Activated CD8-positive, alpha-beta T cell treated with anti-CD3 and anti-CD28 coated beads, Interleukin-2, amount 10 ng/mL, durations not matched to agents 7 days and 5 days (primary cell): ENCODE results near the gene SRGN. TPM values are rescaled to one million over a fixed set of nuclear protein-coding genes. Genes with fewer than 3 reads are reported as not detected.
"Not testable (repeated sequence)": the region's sequence is repeated elsewhere in the genome, so short reads cannot be mapped to it uniquely, and the experiment has no call there.

Experiments used
- ATAC-seq: fragments of 150-1000 bp; cut with Tn5 transposase; one replicate; pipeline ENCODE4 v1.10.0; 2021; ENCODE audit warnings: moderate library complexity
- CTCF ChIA-PET: fragments of 350-600 bp; sonication (Branson Sonifier 250); formaldehyde crosslinking; loops from one replicate; lab custom pipeline; 2021; ENCODE audit warnings: antibody characterized with exemption; lab: Charles Lee
- POLR2A ChIA-PET: fragments of 350-600 bp; sonication (Branson Sonifier 250); formaldehyde crosslinking; loops from one replicate; lab custom pipeline; 2021; ENCODE audit warnings: antibody characterized with exemption; lab: Charles Lee
- DNase-seq: peaks from one replicate; pipeline ENCODE4 v3.0.0-alpha.2; 2020
- H3K27ac Mint-ChIP-seq: one replicate; pipeline ENCODE4 v1.8.0; 2021; ENCODE audit warnings: mild to moderate bottlenecking, mixed read lengths
- H3K27me3 Mint-ChIP-seq: one replicate; pipeline ENCODE4 v1.8.0; 2021; ENCODE audit warnings: low read depth, mixed read lengths
- H3K36me3 Mint-ChIP-seq: one replicate; pipeline ENCODE4 v1.8.0; 2021; ENCODE audit warnings: low read depth, mixed read lengths
- H3K4me1 Mint-ChIP-seq: one replicate; pipeline ENCODE4 v1.8.0; 2021; ENCODE audit warnings: low read depth, mixed read lengths
- H3K4me3 Mint-ChIP-seq: one replicate; pipeline ENCODE4 v1.8.0; 2021; ENCODE audit warnings: mild to moderate bottlenecking, mixed read lengths
- H3K9me3 Mint-ChIP-seq: one replicate; pipeline ENCODE4 v1.8.0; 2022; ENCODE audit warnings: mixed read lengths; ENCODE audit not compliant: insufficient read depth
- total RNA-seq, 2 experiments: library from RNA; stranded (reverse); gene quantifications; one replicate each; pipeline ENCODE4 v1.2.3, GENCODE V29; 2021

SRGN gene
- total RNA-seq, 2 experiments from 2014 or later, result 166 to 168 TPM

DNA sequence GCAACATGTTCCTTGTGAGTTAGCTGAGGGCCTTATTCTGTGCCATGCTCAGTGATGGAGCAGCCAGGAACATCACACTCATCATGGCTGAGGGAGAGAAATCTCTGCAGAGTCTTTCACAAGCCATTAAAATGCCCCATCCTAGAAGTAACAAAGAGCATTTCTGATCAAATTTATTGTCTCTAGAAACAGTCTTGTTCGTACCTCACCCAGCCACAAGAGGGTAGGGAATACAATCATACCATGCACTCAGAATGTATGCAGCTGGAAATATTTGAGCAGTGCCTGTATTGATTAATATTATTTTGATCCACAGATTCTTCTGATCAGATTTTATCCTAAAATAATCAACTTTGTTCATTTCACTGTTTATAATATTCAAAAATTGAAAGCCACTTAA, 53.4 kb downstream of the SRGN start:
- DNase-seq, result no peak
- H3K36me3 Mint-ChIP-seq, result peaks cover 25% of the 10 kb centered on the region
- peaks cover 3% of the 10 kb centered on the region for H3K4me1 Mint-ChIP-seq
- ChIA-PET POLR2A (no interaction called here), CTCF (interaction anchor here (1.4 kb wide), 1 partner anchor 30 kb away, joined by 3 read pairs; no protein-coding TSS in a partner anchor)
- H3K27ac Mint-ChIP-seq, result no peak overlapping the region
- no peaks in the 10 kb centered on the region for H3K9me3 Mint-ChIP-seq
- no peak for ATAC-seq
- H3K27me3 Mint-ChIP-seq, result no peaks in the 10 kb centered on the region
- no peak overlapping the region for H3K4me3 Mint-ChIP-seq

DNA sequence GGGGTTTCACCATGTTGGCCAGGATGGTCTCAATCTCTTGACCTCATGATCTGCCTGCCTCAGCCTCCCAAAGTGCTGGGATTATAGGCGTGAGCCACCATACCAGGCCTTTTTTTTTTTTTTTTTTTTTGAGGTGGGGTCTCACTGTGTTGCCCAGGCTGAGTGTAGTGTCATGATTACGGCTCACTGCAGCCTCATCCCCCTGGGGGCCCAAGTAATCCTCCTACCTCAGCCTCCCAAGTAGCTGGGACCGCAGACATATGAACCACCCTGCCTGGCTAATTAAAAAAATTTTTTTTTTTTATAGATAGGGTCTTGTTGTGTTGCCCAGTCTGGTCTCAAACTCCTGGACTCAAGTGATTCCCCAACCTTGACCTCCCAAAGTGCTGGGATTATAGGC, 54.2 kb downstream of the SRGN start:
- POLR2A ChIA-PET, DNase-seq, H3K4me1 Mint-ChIP-seq, H3K27ac Mint-ChIP-seq, H3K27me3 Mint-ChIP-seq, ATAC-seq, H3K9me3 Mint-ChIP-seq, H3K4me3 Mint-ChIP-seq: not testable (repeated sequence)
- H3K36me3 Mint-ChIP-seq, result peaks cover 26% of the 10 kb centered on the region
- CTCF ChIA-PET, result interaction anchor here (1.0 kb wide), 2 partner anchors 9 to 161 kb away, joined by 3 to 4 read pairs; no protein-coding TSS in a partner anchor

DNA sequence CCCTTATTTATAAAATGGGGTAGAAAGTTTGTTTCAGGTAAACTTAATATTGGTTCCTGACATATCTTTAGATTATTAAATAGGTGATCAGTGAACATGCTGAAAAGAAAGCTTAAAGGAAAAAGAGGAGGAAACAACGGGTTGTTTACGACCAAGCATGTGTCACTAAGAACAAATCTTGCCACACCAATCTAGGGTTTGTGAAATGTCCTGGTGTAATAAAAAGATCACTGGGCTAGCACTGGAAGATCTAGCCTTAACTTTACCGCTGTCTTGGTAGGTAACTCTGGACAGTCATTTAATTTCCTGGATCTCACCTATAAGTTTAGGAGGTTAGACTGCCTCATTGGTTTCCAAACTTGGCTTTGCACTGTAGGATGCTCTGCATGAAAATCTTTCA, 55.1 kb downstream of the SRGN start:
- DNase-seq (no peak), ATAC-seq (no peak)
- Mint-ChIP-seq H3K4me1 (peaks cover 11% of the 10 kb centered on the region), H3K27me3 (no peaks in the 10 kb centered on the region), H3K4me3 (no peak overlapping the region), H3K36me3 (peaks cover 21% of the 10 kb centered on the region), H3K27ac (no peak overlapping the region), H3K9me3 (no peaks in the 10 kb centered on the region)
- ChIA-PET CTCF (interaction anchor here (1.0 kb wide), 2 partner anchors 10 to 162 kb away, joined by 3 to 4 read pairs; no protein-coding TSS in a partner anchor), POLR2A (no interaction called here)

DNA sequence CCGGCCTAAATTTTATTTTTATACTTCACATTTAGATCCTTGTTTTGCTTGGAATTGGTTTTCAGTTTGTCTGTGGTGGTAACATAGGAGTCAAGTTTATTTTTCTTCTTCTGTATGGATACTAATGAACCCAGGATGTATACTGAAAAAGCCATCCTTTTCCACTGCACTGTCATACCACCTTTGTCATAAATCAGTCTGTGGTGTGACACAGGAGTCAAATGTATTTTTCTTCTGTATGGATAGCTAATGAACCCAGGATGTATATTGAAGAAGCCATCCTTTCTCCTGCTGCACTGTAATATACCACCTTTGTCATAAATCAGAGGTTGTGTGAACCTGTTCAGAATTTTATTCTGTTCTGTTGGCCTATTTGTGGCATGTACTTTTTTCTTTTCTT, 57.4 kb downstream of the SRGN start:
- no peaks in the 10 kb centered on the region for H3K9me3 Mint-ChIP-seq
- no peak for DNase-seq
- H3K27me3 Mint-ChIP-seq, result no peaks in the 10 kb centered on the region
- H3K4me3 Mint-ChIP-seq, result no peak overlapping the region
- H3K27ac Mint-ChIP-seq, result no peak overlapping the region
- POLR2A ChIA-PET, result no interaction called here
- peaks cover 26% of the 10 kb centered on the region for H3K36me3 Mint-ChIP-seq
- no peak for ATAC-seq
- CTCF ChIA-PET, result no interaction called here
- peaks cover 20% of the 10 kb centered on the region for H3K4me1 Mint-ChIP-seq

DNA sequence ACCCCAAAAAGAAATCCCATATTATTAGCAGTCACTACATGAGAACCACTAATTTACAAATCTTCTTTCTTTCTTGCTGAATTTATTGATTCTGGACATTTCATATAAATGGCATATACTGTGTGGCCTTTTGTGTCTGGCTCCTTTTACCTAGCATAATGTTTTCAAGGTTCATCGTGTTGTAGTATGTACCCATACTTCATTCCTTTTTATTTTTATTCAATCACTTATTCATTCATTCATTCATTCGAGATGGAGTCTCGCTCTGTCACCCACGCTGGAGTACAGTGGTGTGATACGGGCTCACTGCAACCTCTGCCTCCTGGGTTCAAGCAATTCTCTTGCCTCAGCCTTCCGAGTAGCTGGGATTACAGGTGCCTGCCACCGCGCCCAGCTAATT, 58.0 kb downstream of the SRGN start:
- ATAC-seq (no peak), DNase-seq (no peak)
- Mint-ChIP-seq H3K9me3 (no peaks in the 10 kb centered on the region), H3K36me3 (peaks cover 26% of the 10 kb centered on the region), H3K27me3 (no peaks in the 10 kb centered on the region), H3K27ac (no peak overlapping the region), H3K4me3 (no peak overlapping the region), H3K4me1 (peaks cover 20% of the 10 kb centered on the region)
- CTCF ChIA-PET, result no interaction called here
- POLR2A ChIA-PET, result no interaction called here

DNA sequence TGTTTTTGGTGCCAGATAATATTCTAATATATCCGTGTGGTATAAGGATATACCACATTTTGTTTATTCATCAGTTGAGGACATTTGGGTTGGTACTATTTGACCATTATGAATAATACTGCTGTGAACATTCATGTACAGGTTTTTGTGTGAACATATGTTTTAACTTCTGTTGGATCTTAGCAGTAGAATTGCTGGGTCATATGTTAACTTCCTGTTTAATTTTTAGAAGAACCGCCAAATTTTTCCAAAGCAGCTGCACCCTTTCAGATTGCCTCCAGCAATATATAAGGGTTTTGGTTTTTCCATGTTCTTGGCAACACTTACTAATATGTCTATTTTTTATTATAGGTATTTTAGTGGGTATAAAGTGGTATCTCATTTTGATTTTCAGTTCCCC, 58.9 kb downstream of the SRGN start:
- DNase-seq (no peak), ATAC-seq (no peak)
- POLR2A ChIA-PET, result no interaction called here
- Mint-ChIP-seq H3K4me3 (no peak overlapping the region), H3K36me3 (peaks cover 24% of the 10 kb centered on the region), H3K4me1 (peaks cover 20% of the 10 kb centered on the region), H3K27ac (no peak overlapping the region), H3K9me3 (no peaks in the 10 kb centered on the region), H3K27me3 (no peaks in the 10 kb centered on the region)
- CTCF ChIA-PET, result interaction anchor here (1.2 kb wide), 1 partner anchor 246 kb away, joined by 3 read pairs; no protein-coding TSS in a partner anchor

DNA sequence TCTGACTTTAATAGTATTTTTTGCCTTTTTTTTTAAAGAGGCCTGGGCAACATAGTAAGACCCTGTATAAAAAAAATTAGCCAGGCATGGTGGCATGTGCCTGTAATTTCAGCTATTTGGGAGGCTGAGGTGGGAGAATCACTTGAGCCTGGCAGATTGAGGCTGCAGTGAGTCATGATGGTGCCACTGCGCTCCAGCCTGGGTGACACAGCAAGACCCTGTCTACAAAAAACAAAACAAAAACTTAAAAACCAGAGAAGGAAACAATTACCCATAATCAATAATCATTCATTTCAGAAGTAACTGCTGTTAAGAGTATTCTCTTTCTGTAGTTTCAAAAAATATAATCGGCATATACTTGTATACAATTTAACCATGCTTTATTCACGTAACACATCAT, 64.1 kb downstream of the SRGN start:
- POLR2A ChIA-PET, result no interaction called here
- Mint-ChIP-seq H3K4me1 (peaks cover 12% of the 10 kb centered on the region), H3K27me3 (no peaks in the 10 kb centered on the region), H3K9me3 (no peaks in the 10 kb centered on the region), H3K27ac (no peak overlapping the region), H3K36me3 (peaks cover 15% of the 10 kb centered on the region), H3K4me3 (no peak overlapping the region)
- no peak for ATAC-seq
- DNase-seq, result no peak
- CTCF ChIA-PET, result no interaction called here

DNA sequence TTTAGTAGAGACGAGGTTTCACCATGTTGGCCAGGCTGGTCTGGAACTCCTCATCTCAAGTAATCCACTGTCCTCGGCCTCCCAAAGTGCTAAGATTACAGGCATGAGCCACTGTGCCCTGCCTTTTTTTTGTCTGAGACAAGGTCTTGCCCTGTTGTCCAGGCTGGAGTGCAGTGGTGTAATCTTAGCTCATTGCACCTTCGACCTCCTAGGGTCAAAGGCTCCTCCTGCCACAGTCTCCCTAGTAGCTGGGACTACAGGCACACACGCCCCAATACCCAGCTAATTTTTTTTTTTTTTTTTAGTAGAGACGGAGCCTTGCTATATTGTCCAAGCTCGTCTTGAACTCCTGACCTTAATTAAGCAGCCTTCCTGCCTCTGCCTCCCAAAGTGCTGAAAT, 65.3 kb downstream of the SRGN start:
- no peak for DNase-seq
- Mint-ChIP-seq H3K4me3 (no peak overlapping the region), H3K27me3 (no peaks in the 10 kb centered on the region), H3K9me3 (no peaks in the 10 kb centered on the region), H3K4me1 (peaks cover 8% of the 10 kb centered on the region), H3K27ac (no peak overlapping the region), H3K36me3 (peaks cover 21% of the 10 kb centered on the region)
- ChIA-PET POLR2A (interaction anchor here (0.6 kb wide), 2 partner anchors 18 to 25 kb away, joined by 3 read pairs; no protein-coding TSS in a partner anchor), CTCF (interaction anchor here (0.5 kb wide), 1 partner anchor 315 kb away, joined by 3 read pairs; no protein-coding TSS in a partner anchor)
- no peak for ATAC-seq

Other genes starting within 250 kb of the SRGN start
- gene DDX50, start 186.8 kb upstream of the SRGN start, total RNA-seq, result 10 to 100 TPM; 46.9 to 50.7 TPM
- gene DDX21, start 131.9 kb upstream of the SRGN start, total RNA-seq, result 10 to 100 TPM; 94.7 to 94.9 TPM
- gene KIFBP, start 99.3 kb upstream of the SRGN start, total RNA-seq, result 10 to 100 TPM; 13.7 to 16.5 TPM
- gene VPS26A, start 36.1 kb downstream of the SRGN start, total RNA-seq, result 10 to 100 TPM; 53.6 to 61.9 TPM
- gene SUPV3L1, start 92.1 kb downstream of the SRGN start, total RNA-seq, result 10 to 100 TPM; 35.5 to 36.8 TPM
- 1 to 10 TPM; 1.4 to 1.8 TPM for gene HKDC1, start 132.2 kb downstream of the SRGN start, total RNA-seq
- 100 to 1,000 TPM; 153 to 154 TPM for gene HK1, start 190.4 kb downstream of the SRGN start, total RNA-seq